ENCODE measurements around the gene ARID2.

Gene ARID2

DNA sequence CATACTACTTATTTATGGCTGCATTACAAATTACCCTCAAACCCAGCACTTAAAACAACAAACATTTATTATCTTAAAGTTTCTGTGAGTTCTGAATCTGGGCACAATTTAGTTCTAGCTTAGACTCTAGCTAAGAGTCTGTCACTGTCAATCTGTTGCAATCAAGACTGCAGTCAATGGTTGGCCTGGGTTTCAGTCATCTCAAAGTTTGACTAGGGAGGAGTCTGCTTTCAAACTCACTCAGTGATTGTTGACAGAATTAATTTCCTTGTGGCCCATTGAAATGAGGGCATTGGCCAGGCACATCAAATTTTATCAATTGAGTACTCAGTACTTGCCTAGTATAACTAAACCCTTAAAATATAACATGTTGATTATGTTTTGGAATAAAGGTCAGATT lies 51.6 kb downstream of the ARID2 start:
- Histone ChIP-seq H3K9me3 (ENCODE audit: insufficient read depth, low read depth, low read length) (no peaks in the 10 kb centered on the region), H3K27me3 (ENCODE audit: insufficient read depth, low read length) (no peaks in the 10 kb centered on the region), H3K18ac (ENCODE audit: low read length) (no peak overlapping the region), H3K79me1 (ENCODE audit: low read length) (no peaks in the 10 kb centered on the region), H4K91ac (ENCODE audit: low read depth, low read length) (no peak overlapping the region), H3K36me3 (ENCODE audit: control insufficient read depth in 1 of 2, insufficient read depth in 2 of 2, low read length in 2 of 2) (no peaks in the 10 kb centered on the region), H2BK12ac (ENCODE audit: low read length) (no peak overlapping the region), H3K27ac (ENCODE audit: low read depth, low read length) (no peak overlapping the region), H4K12ac (ENCODE audit: low read depth, low read length) (no peak overlapping the region), H2BK120ac (ENCODE audit: insufficient read depth, low read length, poor library complexity) (no peak overlapping the region), H3K4ac (ENCODE audit: low read depth, low read length) (no peak overlapping the region), H4K8ac (ENCODE audit: low read depth, low read length) (no peak overlapping the region), H3K23ac (ENCODE audit: low read length) (no peak overlapping the region), H3K14ac (ENCODE audit: low read length) (no peak overlapping the region), H2AK5ac (ENCODE audit: low read length) (no peak overlapping the region), H2AFZ (ENCODE audit: insufficient read depth, low read length, poor library complexity) (no peak overlapping the region), H2BK5ac (ENCODE audit: low read depth, low read length, poor library complexity) (no peak overlapping the region), H3K4me1 (ENCODE audit: control insufficient read depth in 1 of 2, insufficient read depth in 2 of 2, low read length in 2 of 2) (no peaks in the 10 kb centered on the region), H3K4me3 (ENCODE audit: low read depth, low read length) (no peak overlapping the region), H3K9ac (ENCODE audit: low read length) (no peak overlapping the region), H3K79me2 (ENCODE audit: control insufficient read depth, insufficient read depth, low read length, poor library complexity) (no peaks in the 10 kb centered on the region), H3K4me2 (ENCODE audit: low read length) (no peak overlapping the region)
- DNase-seq, result no peak

DNA sequence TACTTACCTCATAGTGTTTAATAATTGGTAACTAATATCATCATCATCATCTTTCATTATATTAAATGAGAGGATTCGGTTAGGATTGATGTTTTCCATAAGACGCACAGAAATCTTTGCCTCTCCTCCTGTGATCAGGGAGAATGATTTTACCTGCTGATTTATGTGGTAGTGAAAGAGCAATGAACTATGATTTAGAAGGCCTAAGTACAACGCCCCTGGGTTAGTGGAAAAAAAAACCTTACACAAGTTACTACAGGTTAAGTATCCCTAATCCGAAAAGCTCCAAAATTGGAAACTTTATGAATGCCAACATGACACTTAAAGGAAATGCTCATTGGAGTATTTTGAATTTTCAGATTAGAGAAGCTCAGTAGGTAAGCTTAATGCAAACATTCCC lies 55.8 kb downstream of the ARID2 start:
- H3K27me3 ChIP-seq (ENCODE audit: insufficient read depth, low read length), result no peaks in the 10 kb centered on the region
- no peak overlapping the region for H3K4me2 ChIP-seq (ENCODE audit: low read length)
- H2AK5ac ChIP-seq (ENCODE audit: low read length), result no peak overlapping the region
- H4K91ac ChIP-seq (ENCODE audit: low read depth, low read length), result no peak overlapping the region
- H2BK5ac ChIP-seq (ENCODE audit: low read depth, low read length, poor library complexity), result no peak overlapping the region
- H4K8ac ChIP-seq (ENCODE audit: low read depth, low read length), result no peak overlapping the region
- no peak overlapping the region for H4K12ac ChIP-seq (ENCODE audit: low read depth, low read length)
- no peak overlapping the region for H2BK12ac ChIP-seq (ENCODE audit: low read length)
- no peak overlapping the region for H2AFZ ChIP-seq (ENCODE audit: insufficient read depth, low read length, poor library complexity)
- no peak overlapping the region for H3K9ac ChIP-seq (ENCODE audit: low read length)
- no CpG with 5 or more reads among the region's 4 CpGs for WGBS (ENCODE audit: extremely low coverage, insufficient coverage, insufficient read length)
- H3K23ac ChIP-seq (ENCODE audit: low read length), result no peak overlapping the region
- H3K27ac ChIP-seq (ENCODE audit: low read depth, low read length), result no peak overlapping the region
- no peak overlapping the region for H3K18ac ChIP-seq (ENCODE audit: low read length)
- DNase-seq, result no peak
- no peaks in the 10 kb centered on the region for H3K79me2 ChIP-seq (ENCODE audit: control insufficient read depth, insufficient read depth, low read length, poor library complexity)
- H3K14ac ChIP-seq (ENCODE audit: low read length), result no peak overlapping the region
- no peak overlapping the region for H3K4me3 ChIP-seq (ENCODE audit: low read depth, low read length)
- H3K79me1 ChIP-seq (ENCODE audit: low read length), result no peaks in the 10 kb centered on the region
- no peaks in the 10 kb centered on the region for H3K9me3 ChIP-seq (ENCODE audit: insufficient read depth, low read depth, low read length)
- H2BK120ac ChIP-seq (ENCODE audit: insufficient read depth, low read length, poor library complexity), result no peak overlapping the region
- H3K4me1 ChIP-seq (ENCODE audit: control insufficient read depth in 1 of 2, insufficient read depth in 2 of 2, low read length in 2 of 2), result no peaks in the 10 kb centered on the region
- H3K4ac ChIP-seq (ENCODE audit: low read depth, low read length), result no peak overlapping the region
- no peaks in the 10 kb centered on the region for H3K36me3 ChIP-seq (ENCODE audit: control insufficient read depth in 1 of 2, insufficient read depth in 2 of 2, low read length in 2 of 2)

DNA sequence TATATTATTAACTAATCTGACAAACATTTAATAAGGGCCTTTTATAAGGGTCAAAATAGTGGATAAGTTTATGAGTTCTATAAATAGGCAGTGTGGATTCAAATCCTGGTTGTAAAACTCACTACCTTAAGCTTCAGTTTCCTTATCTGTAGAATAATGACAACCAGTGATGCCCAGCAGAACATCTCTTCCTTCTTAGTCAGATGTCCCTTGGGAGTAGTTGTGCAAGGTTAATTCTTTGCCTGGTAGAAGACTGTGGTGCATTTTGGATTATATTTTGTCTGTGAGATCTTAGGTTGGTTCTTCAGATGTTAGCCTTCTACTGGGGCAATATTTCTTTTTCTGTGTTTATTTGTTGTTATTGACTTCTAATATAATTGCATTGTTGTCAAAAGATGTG lies 59.5 kb downstream of the ARID2 start:
- Histone ChIP-seq H3K4ac (ENCODE audit: low read depth, low read length) (no peak overlapping the region), H3K27ac (ENCODE audit: low read depth, low read length) (no peak overlapping the region), H3K4me3 (ENCODE audit: low read depth, low read length) (no peak overlapping the region), H4K12ac (ENCODE audit: low read depth, low read length) (no peak overlapping the region), H3K9me3 (ENCODE audit: insufficient read depth, low read depth, low read length) (no peaks in the 10 kb centered on the region), H4K91ac (ENCODE audit: low read depth, low read length) (no peak overlapping the region), H2AK5ac (ENCODE audit: low read length) (no peak overlapping the region), H2BK5ac (ENCODE audit: low read depth, low read length, poor library complexity) (no peak overlapping the region), H3K14ac (ENCODE audit: low read length) (no peak overlapping the region), H2BK12ac (ENCODE audit: low read length) (no peak overlapping the region), H3K23ac (ENCODE audit: low read length) (no peak overlapping the region), H3K18ac (ENCODE audit: low read length) (no peak overlapping the region), H3K79me2 (ENCODE audit: control insufficient read depth, insufficient read depth, low read length, poor library complexity) (no peaks in the 10 kb centered on the region), H2BK120ac (ENCODE audit: insufficient read depth, low read length, poor library complexity) (no peak overlapping the region), H3K4me2 (ENCODE audit: low read length) (no peak overlapping the region), H4K8ac (ENCODE audit: low read depth, low read length) (no peak overlapping the region), H3K79me1 (ENCODE audit: low read length) (no peaks in the 10 kb centered on the region), H3K36me3 (ENCODE audit: control insufficient read depth in 1 of 2, insufficient read depth in 2 of 2, low read length in 2 of 2) (no peaks in the 10 kb centered on the region), H2AFZ (ENCODE audit: insufficient read depth, low read length, poor library complexity) (no peak overlapping the region), H3K27me3 (ENCODE audit: insufficient read depth, low read length) (no peaks in the 10 kb centered on the region), H3K4me1 (ENCODE audit: control insufficient read depth in 1 of 2, insufficient read depth in 2 of 2, low read length in 2 of 2) (no peaks in the 10 kb centered on the region), H3K9ac (ENCODE audit: low read length) (no peak overlapping the region)
- DNase-seq, result peak in 1 of 2 donors; percentile 5

DNA sequence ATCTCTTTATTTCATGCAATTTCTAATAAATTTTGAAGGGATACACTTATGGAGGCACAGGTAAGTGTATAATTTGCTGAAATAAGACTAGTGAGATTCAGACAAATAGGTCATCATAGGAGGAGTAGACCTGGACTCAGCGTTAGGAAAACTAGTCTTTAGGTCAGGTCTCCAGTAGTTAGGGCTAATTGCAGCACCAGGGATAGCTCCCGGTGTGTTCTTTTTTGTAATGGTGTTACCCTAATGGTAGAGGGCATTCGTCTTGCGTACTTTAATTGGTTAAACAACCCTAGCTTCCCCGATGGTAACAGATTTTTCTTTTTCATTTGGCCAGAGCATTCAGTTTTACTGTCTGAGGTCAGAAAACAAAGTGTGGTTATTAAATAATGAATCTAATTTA lies 64.9 kb downstream of the ARID2 start:
- Histone ChIP-seq H2BK120ac (ENCODE audit: insufficient read depth, low read length, poor library complexity) (no peak overlapping the region), H2AFZ (ENCODE audit: insufficient read depth, low read length, poor library complexity) (no peak overlapping the region), H3K36me3 (ENCODE audit: control insufficient read depth in 1 of 2, insufficient read depth in 2 of 2, low read length in 2 of 2) (no peaks in the 10 kb centered on the region), H2AK5ac (ENCODE audit: low read length) (no peak overlapping the region), H4K12ac (ENCODE audit: low read depth, low read length) (no peak overlapping the region), H2BK5ac (ENCODE audit: low read depth, low read length, poor library complexity) (no peak overlapping the region), H3K27me3 (ENCODE audit: insufficient read depth, low read length) (no peaks in the 10 kb centered on the region), H3K4ac (ENCODE audit: low read depth, low read length) (no peak overlapping the region), H3K4me1 (ENCODE audit: control insufficient read depth in 1 of 2, insufficient read depth in 2 of 2, low read length in 2 of 2) (no peaks in the 10 kb centered on the region), H3K4me2 (ENCODE audit: low read length) (no peak overlapping the region), H3K79me1 (ENCODE audit: low read length) (no peaks in the 10 kb centered on the region), H4K8ac (ENCODE audit: low read depth, low read length) (no peak overlapping the region), H3K9ac (ENCODE audit: low read length) (no peak overlapping the region), H3K4me3 (ENCODE audit: low read depth, low read length) (no peak overlapping the region), H3K27ac (ENCODE audit: low read depth, low read length) (no peak overlapping the region), H4K91ac (ENCODE audit: low read depth, low read length) (no peak overlapping the region), H3K79me2 (ENCODE audit: control insufficient read depth, insufficient read depth, low read length, poor library complexity) (no peaks in the 10 kb centered on the region), H3K18ac (ENCODE audit: low read length) (no peak overlapping the region), H3K23ac (ENCODE audit: low read length) (no peak overlapping the region), H3K14ac (ENCODE audit: low read length) (no peak overlapping the region), H3K9me3 (ENCODE audit: insufficient read depth, low read depth, low read length) (no peaks in the 10 kb centered on the region), H2BK12ac (ENCODE audit: low read length) (no peak overlapping the region)
- no peak for DNase-seq
- WGBS (ENCODE audit: extremely low coverage, insufficient coverage, insufficient read length), result no CpG with 5 or more reads among the region's 5 CpGs

DNA sequence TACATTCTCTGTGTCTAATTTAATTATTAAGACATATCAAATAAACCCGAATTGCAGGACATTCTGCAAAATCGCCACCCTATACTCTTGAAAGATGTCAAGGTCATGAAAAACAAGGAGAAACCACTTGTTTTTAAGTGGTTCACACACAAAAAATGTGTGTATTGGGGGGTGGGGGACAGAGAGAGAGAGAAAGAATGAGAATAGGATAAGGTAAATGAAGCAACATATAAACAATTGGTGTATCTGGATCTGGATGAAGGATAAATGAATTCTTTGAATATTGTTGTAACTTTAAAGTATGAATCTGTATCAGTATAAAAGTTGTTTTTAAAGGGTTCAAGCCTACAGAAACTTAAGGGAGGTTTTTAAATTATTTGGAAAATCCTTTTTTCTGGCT lies 72.1 kb downstream of the ARID2 start:
- Histone ChIP-seq H2BK120ac (ENCODE audit: insufficient read depth, low read length, poor library complexity) (no peak overlapping the region), H4K8ac (ENCODE audit: low read depth, low read length) (no peak overlapping the region), H3K27me3 (ENCODE audit: insufficient read depth, low read length) (no peaks in the 10 kb centered on the region), H4K91ac (ENCODE audit: low read depth, low read length) (no peak overlapping the region), H4K12ac (ENCODE audit: low read depth, low read length) (no peak overlapping the region), H3K9ac (ENCODE audit: low read length) (no peak overlapping the region), H3K4ac (ENCODE audit: low read depth, low read length) (no peak overlapping the region), H3K36me3 (ENCODE audit: control insufficient read depth in 1 of 2, insufficient read depth in 2 of 2, low read length in 2 of 2) (no peaks in the 10 kb centered on the region), H3K4me2 (ENCODE audit: low read length) (no peak overlapping the region), H3K4me3 (ENCODE audit: low read depth, low read length) (no peak overlapping the region), H3K18ac (ENCODE audit: low read length) (no peak overlapping the region), H2AFZ (ENCODE audit: insufficient read depth, low read length, poor library complexity) (no peak overlapping the region), H3K14ac (ENCODE audit: low read length) (no peak overlapping the region), H2BK5ac (ENCODE audit: low read depth, low read length, poor library complexity) (no peak overlapping the region), H2AK5ac (ENCODE audit: low read length) (no peak overlapping the region), H3K4me1 (ENCODE audit: control insufficient read depth in 1 of 2, insufficient read depth in 2 of 2, low read length in 2 of 2) (no peaks in the 10 kb centered on the region), H3K23ac (ENCODE audit: low read length) (no peak overlapping the region), H3K9me3 (ENCODE audit: insufficient read depth, low read depth, low read length) (no peaks in the 10 kb centered on the region), H2BK12ac (ENCODE audit: low read length) (no peak overlapping the region), H3K27ac (ENCODE audit: low read depth, low read length) (no peak overlapping the region), H3K79me2 (ENCODE audit: control insufficient read depth, insufficient read depth, low read length, poor library complexity) (no peaks in the 10 kb centered on the region), H3K79me1 (ENCODE audit: low read length) (no peaks in the 10 kb centered on the region)
- no peak for DNase-seq
- no CpG with 5 or more reads among the region's 2 CpGs for WGBS (ENCODE audit: extremely low coverage, insufficient coverage, insufficient read length)
